Rectal smooth muscle tissue (tissue), 1 donor: ENCODE data around the gene SLC13A4.

ENCODE experiments used
- H3K27ac ChIP-seq: one replicate; pipeline ENCODE4 v1.7.0; 2013; ENCODE audit warnings: low read depth, low read length, inconsistent platforms
- H3K27me3 ChIP-seq: one replicate; pipeline ENCODE4 v1.7.0; 2013; ENCODE audit warnings: low read length; ENCODE audit not compliant: control insufficient read depth, insufficient read depth
- H3K36me3 ChIP-seq: one replicate; pipeline ENCODE4 v1.7.0; 2013; ENCODE audit warnings: low read length; ENCODE audit not compliant: control insufficient read depth, insufficient read depth
- H3K4me1 ChIP-seq: one replicate; pipeline ENCODE4 v1.7.0; 2013; ENCODE audit warnings: low read length; ENCODE audit not compliant: control insufficient read depth, insufficient read depth
- H3K4me3 ChIP-seq: one replicate; pipeline ENCODE4 v1.7.0; 2013; ENCODE audit warnings: low read length
- H3K9ac ChIP-seq: one replicate; pipeline ENCODE4 v1.7.0; 2013; ENCODE audit warnings: low read length

The SLC13A4 gene

GRCh38 chr7:135662373-135663114, 65.4 kb downstream of the SLC13A4 start, which contains the start of gene STMP1:
STMP1 (plus strand) TSS chr7:135662514.
- no peaks in the 10 kb centered on the region for H3K36me3 ChIP-seq
- H3K9ac ChIP-seq: peak within 1 kb of the TSS; percentile 84
- H3K4me1 ChIP-seq: peaks cover 12% of the 10 kb centered on the region
- H3K27me3 ChIP-seq: no peaks in the 10 kb centered on the region
- H3K4me3 ChIP-seq: peak within 1 kb of the TSS; percentile 91
- peak within 1 kb of the TSS; percentile 95 for H3K27ac ChIP-seq

GRCh38 chr7:135662123-135662372, 65.9 kb downstream of the SLC13A4 start:
- peak overlapping the region; percentile 91 for H3K4me3 ChIP-seq
- no peaks in the 10 kb centered on the region for H3K36me3 ChIP-seq
- H3K9ac ChIP-seq: no peak overlapping the region
- peak overlapping the region; percentile 95 for H3K27ac ChIP-seq
- H3K27me3 ChIP-seq: no peaks in the 10 kb centered on the region
- H3K4me1 ChIP-seq: peaks cover 12% of the 10 kb centered on the region

- H3K27me3 ChIP-seq: no peaks in the 10 kb centered on the region
- no peaks in the 10 kb centered on the region for H3K36me3 ChIP-seq
- peak overlapping the region; percentile 95 for H3K27ac ChIP-seq
- peak overlapping the region; percentile 91 for H3K4me3 ChIP-seq
- H3K4me1 ChIP-seq: peaks cover 12% of the 10 kb centered on the region
- no peak overlapping the region for H3K9ac ChIP-seq
These were observed 66.5 kb downstream of the SLC13A4 start for GRCh38 chr7:135661311-135662122.

- H3K4me1 ChIP-seq: peaks cover 12% of the 10 kb centered on the region
- no peaks in the 10 kb centered on the region for H3K27me3 ChIP-seq
- no peak overlapping the region for H3K27ac ChIP-seq
These were observed 68.7 kb downstream of the SLC13A4 start for GRCh38 chr7:135659159-135659846.

GRCh38 chr7:135658564-135658963, 69.4 kb downstream of the SLC13A4 start:
- no peak overlapping the region for H3K4me3 ChIP-seq
- no peak overlapping the region for H3K27ac ChIP-seq
- no peak overlapping the region for H3K9ac ChIP-seq
- H3K27me3 ChIP-seq: no peaks in the 10 kb centered on the region
- H3K4me1 ChIP-seq: peaks cover 8% of the 10 kb centered on the region
- no peaks in the 10 kb centered on the region for H3K36me3 ChIP-seq

More at GRCh38 chr7:135659159-135659846, 68.7 kb downstream of the SLC13A4 start:
- Histone ChIP-seq H3K4me3 (no peak overlapping the region), H3K9ac (no peak overlapping the region), H3K36me3 (no peaks in the 10 kb centered on the region)

- Histone ChIP-seq H3K4me3 (no peak overlapping the region), H3K9ac (no peak overlapping the region), H3K36me3 (no peaks in the 10 kb centered on the region), H3K27me3 (no peaks in the 10 kb centered on the region), H3K27ac (no peak overlapping the region), H3K4me1 (no peaks in the 10 kb centered on the region)
These were observed 74.5 kb downstream of the SLC13A4 start for GRCh38 chr7:135653340-135654080.

- H3K27ac ChIP-seq: no peak overlapping the region
- no peaks in the 10 kb centered on the region for H3K36me3 ChIP-seq
- H3K4me3 ChIP-seq: no peak overlapping the region
- H3K4me1 ChIP-seq: no peaks in the 10 kb centered on the region
- no peaks in the 10 kb centered on the region for H3K27me3 ChIP-seq
- H3K9ac ChIP-seq: no peak overlapping the region
These were observed 77.0 kb downstream of the SLC13A4 start for GRCh38 chr7:135650831-135651573.

GRCh38 chr7:135648235-135648634, 79.8 kb downstream of the SLC13A4 start:
- Histone ChIP-seq H3K4me3 (no peak overlapping the region), H3K27ac (no peak overlapping the region), H3K9ac (no peak overlapping the region), H3K36me3 (peaks cover 5% of the 10 kb centered on the region), H3K27me3 (no peaks in the 10 kb centered on the region), H3K4me1 (no peaks in the 10 kb centered on the region)

GRCh38 chr7:135647755-135648154, 80.2 kb downstream of the SLC13A4 start:
- H3K27me3 ChIP-seq: no peaks in the 10 kb centered on the region
- H3K27ac ChIP-seq: no peak overlapping the region
- no peak overlapping the region for H3K9ac ChIP-seq
- H3K4me1 ChIP-seq: no peaks in the 10 kb centered on the region
- no peak overlapping the region for H3K4me3 ChIP-seq
- H3K36me3 ChIP-seq: peaks cover 5% of the 10 kb centered on the region

GRCh38 chr7:135645296-135645904, 82.6 kb downstream of the SLC13A4 start:
- no peak overlapping the region for H3K4me3 ChIP-seq
- H3K36me3 ChIP-seq: peaks cover 5% of the 10 kb centered on the region
- H3K4me1 ChIP-seq: no peaks in the 10 kb centered on the region
- no peak overlapping the region for H3K27ac ChIP-seq
- H3K27me3 ChIP-seq: no peaks in the 10 kb centered on the region
- no peak overlapping the region for H3K9ac ChIP-seq

GRCh38 chr7:135644729-135645128, 83.3 kb downstream of the SLC13A4 start:
- no peak overlapping the region for H3K9ac ChIP-seq
- H3K4me1 ChIP-seq: no peaks in the 10 kb centered on the region
- no peak overlapping the region for H3K4me3 ChIP-seq
- H3K27me3 ChIP-seq: no peaks in the 10 kb centered on the region
- H3K36me3 ChIP-seq: peaks cover 5% of the 10 kb centered on the region
- H3K27ac ChIP-seq: no peak overlapping the region
